HG02610 (cell line): ENCODE results near the gene ZNF337.
"Not testable (repeated sequence)": the region's sequence is repeated elsewhere in the genome, so short reads cannot be mapped to it uniquely, and the experiment has no call there.

Experiments
- ATAC-seq: cut with Tn5 transposase; IDR thresholded peaks from one replicate; pipeline ENCODE4 v1.9.1; 2021; ENCODE audit warnings: mild to moderate bottlenecking, moderate library complexity; ENCODE audit not compliant: unreplicated experiment

ZNF337 gene

GRCh38 chr20:25630615-25631014, 66.0 kb downstream of the ZNF337 start:
- ATAC-seq: not testable (repeated sequence)

DNA sequence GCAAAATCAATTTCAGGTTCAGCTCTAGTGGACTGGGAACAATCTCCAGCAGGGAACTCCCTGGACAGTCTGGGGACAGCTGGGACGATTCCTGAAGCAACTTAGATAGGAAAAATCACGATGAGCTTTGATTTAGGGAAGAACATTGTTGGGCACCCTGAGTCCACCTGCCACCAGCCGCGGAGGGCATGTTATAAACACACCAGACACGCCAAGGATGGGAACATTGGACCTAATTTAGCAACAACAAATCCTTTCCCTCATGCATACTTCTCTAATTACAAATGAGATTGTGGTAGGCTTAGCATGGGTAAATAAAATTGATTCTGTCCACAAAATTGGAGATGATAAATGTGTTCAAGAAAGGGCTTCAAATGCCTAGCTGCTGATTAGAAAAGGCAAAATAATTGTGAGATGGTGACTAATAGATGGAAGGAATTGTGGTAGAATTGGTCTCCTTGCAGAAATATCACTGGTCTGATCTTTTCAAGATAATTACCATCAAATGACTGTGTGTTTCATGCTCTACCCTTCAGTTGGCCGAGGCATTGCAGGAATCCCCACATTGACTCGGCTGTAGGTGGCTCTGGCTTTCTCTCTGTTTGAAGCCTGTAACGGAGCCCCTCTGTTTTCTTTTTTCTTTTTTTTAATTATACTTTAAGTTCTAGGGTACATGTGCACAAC, 66.7 kb downstream of the ZNF337 start:
- ATAC-seq: no peak

DNA sequence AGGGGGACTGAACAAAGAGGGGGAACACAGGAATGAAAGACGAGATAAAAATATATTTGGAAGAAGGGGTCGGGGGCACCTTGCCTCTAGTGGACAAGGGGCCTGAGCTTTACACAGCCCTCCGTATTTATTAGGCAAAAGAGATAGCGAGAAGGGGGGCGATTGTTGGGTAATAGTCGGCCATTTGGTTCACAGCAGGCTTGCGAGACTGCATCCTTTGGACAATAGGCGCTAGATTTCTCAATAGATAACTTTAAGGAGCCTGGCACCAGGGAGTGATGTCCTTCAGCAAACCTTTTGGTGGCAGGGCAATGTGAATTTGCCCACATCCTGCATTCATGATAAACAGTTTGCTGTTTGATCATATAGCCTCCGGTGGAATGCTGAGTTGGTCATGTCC, 69.9 kb downstream of the ZNF337 start:
- no peak for ATAC-seq

GRCh38 chr20:25624500-25624939, 72.1 kb downstream of the ZNF337 start:
- no peak for ATAC-seq
